Esophagus squamous epithelium (tissue), 4 donors: Measurements from ENCODE around the gene NPB.

Experiments used
- POLR2A ChIP-seq, 4 donors: fragments of 450-650 bp; IDR thresholded peaks; one replicate each; pipeline ENCODE4 v1.6.1; 2017; ENCODE audit warnings: antibody characterized with exemption in 4 of 4, mild to moderate bottlenecking in 4 of 4, moderate library complexity in 3 of 4
- TF ChIP-seq, protein P1 (sequence below), 6 experiments: fragments of 450-650 bp in 4 of 6; fragments of 200-600 bp in 2 of 6; sonication (generic) in 2 of 6; IDR thresholded peaks; one replicate each; pipeline ENCODE4 v1.5.1; 2016 to 2019; ENCODE audit warnings: antibody characterized with exemption in 6 of 6, mild to moderate bottlenecking in 4 of 6, moderate library complexity in 4 of 6

GRCh38 chr17:81924557-81925532, 22.8 kb downstream of the NPB start:
- TF ChIP-seq, protein P1, sequence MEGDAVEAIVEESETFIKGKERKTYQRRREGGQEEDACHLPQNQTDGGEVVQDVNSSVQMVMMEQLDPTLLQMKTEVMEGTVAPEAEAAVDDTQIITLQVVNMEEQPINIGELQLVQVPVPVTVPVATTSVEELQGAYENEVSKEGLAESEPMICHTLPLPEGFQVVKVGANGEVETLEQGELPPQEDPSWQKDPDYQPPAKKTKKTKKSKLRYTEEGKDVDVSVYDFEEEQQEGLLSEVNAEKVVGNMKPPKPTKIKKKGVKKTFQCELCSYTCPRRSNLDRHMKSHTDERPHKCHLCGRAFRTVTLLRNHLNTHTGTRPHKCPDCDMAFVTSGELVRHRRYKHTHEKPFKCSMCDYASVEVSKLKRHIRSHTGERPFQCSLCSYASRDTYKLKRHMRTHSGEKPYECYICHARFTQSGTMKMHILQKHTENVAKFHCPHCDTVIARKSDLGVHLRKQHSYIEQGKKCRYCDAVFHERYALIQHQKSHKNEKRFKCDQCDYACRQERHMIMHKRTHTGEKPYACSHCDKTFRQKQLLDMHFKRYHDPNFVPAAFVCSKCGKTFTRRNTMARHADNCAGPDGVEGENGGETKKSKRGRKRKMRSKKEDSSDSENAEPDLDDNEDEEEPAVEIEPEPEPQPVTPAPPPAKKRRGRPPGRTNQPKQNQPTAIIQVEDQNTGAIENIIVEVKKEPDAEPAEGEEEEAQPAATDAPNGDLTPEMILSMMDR (IDR thresholded peaks at IDR 0.05): no peak
- no peak for TF ChIP-seq POLR2A (IDR thresholded peaks at IDR 0.05)
